AG09319 (cell line): Measurements from ENCODE around the gene IL12B.

Source experiments
- DNase-seq: peaks from one replicate; pipeline ENCODE4 v3.0.0-alpha.2; 2010; ENCODE audit warnings: low read depth; ENCODE audit errors: extremely low read depth
- CTCF ChIP-seq: IDR thresholded peaks from 2 replicates; pipeline ENCODE4 v1.5.1; 2011; ENCODE audit warnings: low read depth, mild to moderate bottlenecking, inconsistent platforms, low read length, moderate library complexity

IL12B gene

DNA sequence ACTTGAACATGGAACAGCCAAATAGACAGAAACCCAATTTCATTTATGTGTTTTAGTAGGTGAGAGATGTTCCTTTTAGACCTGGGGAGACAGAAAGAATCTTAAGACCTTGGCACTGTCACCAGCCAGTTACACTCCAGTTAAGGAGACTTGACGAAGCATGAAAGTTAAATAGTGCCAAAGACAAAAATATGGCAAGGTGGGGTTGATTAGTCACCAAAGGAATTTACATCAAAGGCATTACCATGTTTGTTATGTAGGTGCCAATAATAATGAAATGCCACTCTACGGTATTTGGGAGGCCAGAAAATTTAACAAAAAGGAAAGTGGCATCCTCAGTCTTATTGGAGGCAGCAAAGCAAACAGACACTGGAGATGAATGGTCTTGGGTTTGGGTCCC is 9.2 kb upstream of the IL12B start:
- no peak for TF ChIP-seq CTCF
- no peak for DNase-seq

DNA sequence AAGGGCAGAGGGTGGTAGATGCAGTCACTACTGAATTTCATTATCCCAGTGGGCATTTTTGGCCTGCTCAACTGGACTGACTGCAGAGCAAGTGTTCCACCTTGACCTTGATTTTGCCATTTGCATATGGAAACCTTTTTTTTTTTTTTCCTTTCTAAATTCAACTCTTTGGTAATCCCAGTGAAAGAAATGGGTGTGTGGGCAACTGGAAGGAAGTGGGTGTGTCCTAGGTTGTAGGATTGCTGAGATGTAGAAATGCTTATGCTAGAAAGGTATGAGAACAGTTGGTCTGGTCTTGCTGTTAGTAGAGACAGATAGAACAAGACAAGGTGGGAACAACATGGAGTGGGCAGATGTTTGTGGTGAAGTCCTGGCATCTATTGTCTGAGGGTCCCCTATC is 7.8 kb upstream of the IL12B start:
- TF ChIP-seq CTCF, result no peak
- DNase-seq, result no peak

DNA sequence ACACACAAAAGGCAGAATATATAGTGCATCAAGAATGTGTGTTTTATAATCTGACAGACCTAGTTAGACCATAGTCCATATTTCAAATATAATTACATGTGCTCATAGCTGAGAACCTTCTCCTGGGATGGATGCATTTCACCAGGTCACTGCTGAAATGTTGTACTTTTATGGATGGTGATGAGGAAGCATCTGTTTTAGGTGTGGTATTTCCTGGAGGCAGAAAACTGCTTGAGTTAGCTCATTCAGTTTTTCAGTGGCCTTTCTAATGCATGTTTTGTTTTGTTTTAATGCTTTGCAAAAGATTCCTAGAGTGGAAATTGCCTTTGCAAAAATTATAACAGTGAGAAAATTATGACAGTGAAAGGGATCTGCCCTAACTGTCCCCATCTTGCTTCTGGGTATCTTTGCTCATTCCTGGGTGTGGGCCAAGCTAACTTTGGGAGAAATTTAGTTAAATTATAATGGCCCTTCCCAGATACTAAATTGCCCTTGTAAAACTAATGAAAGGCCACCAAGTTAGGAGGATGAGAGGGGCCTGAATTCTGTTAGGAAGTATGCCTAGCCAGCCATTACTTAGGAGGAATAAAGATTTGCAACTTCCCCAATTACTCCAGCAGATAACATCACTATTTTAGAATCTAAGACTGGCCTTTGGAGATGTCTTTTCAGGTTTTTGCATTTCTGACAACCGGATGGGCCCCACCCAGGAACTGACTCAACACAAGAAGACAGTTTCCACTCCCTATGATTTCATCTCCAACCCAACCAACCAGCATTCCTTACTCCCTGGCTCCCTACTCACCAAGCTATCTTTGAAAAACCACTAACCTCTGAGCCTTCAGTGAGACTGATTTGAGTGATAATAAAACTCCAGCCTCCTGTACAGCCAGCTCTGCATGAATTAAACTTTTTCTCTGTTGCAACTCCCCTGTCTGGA is 7.0 kb upstream of the IL12B start:
- no peak for DNase-seq
- no peak for TF ChIP-seq CTCF

DNA sequence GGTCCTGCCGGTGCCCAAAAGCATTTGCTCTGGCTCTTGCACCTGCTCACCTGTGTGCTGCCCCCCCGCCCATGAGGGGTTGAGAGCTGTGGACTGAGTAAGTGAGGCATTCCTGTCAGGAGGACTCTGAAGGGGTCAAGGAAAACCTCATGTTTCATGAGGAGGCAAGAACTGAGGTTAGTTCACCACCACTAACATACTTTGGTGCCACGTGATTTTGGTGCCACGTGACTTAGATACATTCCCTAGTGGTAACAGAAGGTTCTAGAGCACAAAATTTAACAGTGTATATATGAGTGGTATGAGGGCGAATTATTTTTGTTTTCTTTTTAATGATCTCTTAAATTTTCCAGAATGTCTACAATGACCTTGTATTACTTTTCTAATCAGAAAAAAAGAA is 6.3 kb upstream of the IL12B start:
- TF ChIP-seq CTCF, result no peak
- no peak for DNase-seq

- no peak for DNase-seq
These were observed 3.2 kb upstream of the IL12B start for GRCh38 chr5:159333545-159333925.

GRCh38 chr5:159332800-159333544 is 2.7 kb upstream of the IL12B start:
- DNase-seq, result no peak
- no peak for TF ChIP-seq CTCF

More at GRCh38 chr5:159333545-159333925, 3.2 kb upstream of the IL12B start:
- TF ChIP-seq CTCF, result no peak
